ENCODE results near the gene NEK2. TPM values are rescaled to one million over a fixed set of nuclear protein-coding genes. Genes with fewer than 3 reads are reported as not detected.

Gene NEK2
- total and polyA plus RNA-seq, 8 donors = 1.5 to 6.1 (median 4.6) TPM; not detected in 3

- no peaks in the 10 kb centered on the region for H3K36me3 ChIP-seq
- 88 to 93% (median 91%) methylated on average over 6 of the region's 6 CpGs for WGBS, 5 donors
- H3K27ac ChIP-seq = no peak overlapping the region
- intact Hi-C loops (cut with DNase I; ENCODE audit: low total_unique reads) = loop anchor here (10.0 kb wide), 1 partner anchor 68 kb away; no protein-coding TSS in a partner anchor
- H3K9me3 ChIP-seq = no peaks in the 10 kb centered on the region
- H3K4me1 ChIP-seq = peaks cover 0 to 23% (median 13%) of the 10 kb centered on the region in 4 donors
- H3K27me3 ChIP-seq = peaks cover 0 to 10% (median 0%) of the 10 kb centered on the region in 3 donors
- no peak overlapping the region for H3K4me3 ChIP-seq
- TF ChIP-seq POLR2A (IDR thresholded peaks at IDR 0.05) (no peak), EP300 (IDR thresholded peaks at IDR 0.05) (no peak), CTCF (IDR thresholded peaks at IDR 0.05) (no peak), POLR2AphosphoS5 (IDR thresholded peaks at IDR 0.05) (no peak)
- no peak for DNase-seq
Measured at GRCh38 chr1:211652371-211652770, 23.1 kb downstream of the NEK2 start.

DNA sequence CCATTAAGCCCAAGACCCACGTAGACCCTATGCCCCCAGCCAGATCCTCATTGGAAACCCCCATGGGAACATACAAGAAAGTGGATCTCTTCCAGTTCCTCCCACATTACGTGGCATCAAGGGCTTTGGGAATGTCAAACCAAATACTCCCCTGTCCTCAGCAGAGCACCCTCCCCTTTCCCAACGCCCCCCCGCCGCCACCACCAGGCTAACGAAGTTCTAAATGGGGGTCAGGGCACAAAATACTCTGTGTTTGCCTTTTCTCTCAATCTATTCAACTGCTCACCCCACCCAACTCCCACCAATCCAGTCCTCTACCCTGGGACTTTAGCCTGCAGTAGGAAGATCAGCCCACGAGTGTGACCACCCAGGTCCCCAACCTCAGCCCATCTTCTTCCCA, 24.5 kb downstream of the NEK2 start:
- Histone ChIP-seq H3K4me3 (no peak overlapping the region), H3K27ac (no peak overlapping the region), H3K27me3 (peaks cover 0 to 10% (median 0%) of the 10 kb centered on the region in 3 donors), H3K36me3 (no peaks in the 10 kb centered on the region), H3K9me3 (no peaks in the 10 kb centered on the region), H3K4me1 (peaks cover 0 to 23% (median 13%) of the 10 kb centered on the region in 4 donors)
- intact Hi-C loops (cut with DNase I; ENCODE audit: low total_unique reads) = loop anchor here (10.0 kb wide), 1 partner anchor 66 kb away; no protein-coding TSS in a partner anchor
- TF ChIP-seq CTCF (IDR thresholded peaks at IDR 0.05) (no peak), POLR2A (IDR thresholded peaks at IDR 0.05) (no peak)
- 86 to 95% (median 90%) methylated on average over 7 of the region's 7 CpGs for WGBS, 5 donors
- no peak for DNase-seq

DNA sequence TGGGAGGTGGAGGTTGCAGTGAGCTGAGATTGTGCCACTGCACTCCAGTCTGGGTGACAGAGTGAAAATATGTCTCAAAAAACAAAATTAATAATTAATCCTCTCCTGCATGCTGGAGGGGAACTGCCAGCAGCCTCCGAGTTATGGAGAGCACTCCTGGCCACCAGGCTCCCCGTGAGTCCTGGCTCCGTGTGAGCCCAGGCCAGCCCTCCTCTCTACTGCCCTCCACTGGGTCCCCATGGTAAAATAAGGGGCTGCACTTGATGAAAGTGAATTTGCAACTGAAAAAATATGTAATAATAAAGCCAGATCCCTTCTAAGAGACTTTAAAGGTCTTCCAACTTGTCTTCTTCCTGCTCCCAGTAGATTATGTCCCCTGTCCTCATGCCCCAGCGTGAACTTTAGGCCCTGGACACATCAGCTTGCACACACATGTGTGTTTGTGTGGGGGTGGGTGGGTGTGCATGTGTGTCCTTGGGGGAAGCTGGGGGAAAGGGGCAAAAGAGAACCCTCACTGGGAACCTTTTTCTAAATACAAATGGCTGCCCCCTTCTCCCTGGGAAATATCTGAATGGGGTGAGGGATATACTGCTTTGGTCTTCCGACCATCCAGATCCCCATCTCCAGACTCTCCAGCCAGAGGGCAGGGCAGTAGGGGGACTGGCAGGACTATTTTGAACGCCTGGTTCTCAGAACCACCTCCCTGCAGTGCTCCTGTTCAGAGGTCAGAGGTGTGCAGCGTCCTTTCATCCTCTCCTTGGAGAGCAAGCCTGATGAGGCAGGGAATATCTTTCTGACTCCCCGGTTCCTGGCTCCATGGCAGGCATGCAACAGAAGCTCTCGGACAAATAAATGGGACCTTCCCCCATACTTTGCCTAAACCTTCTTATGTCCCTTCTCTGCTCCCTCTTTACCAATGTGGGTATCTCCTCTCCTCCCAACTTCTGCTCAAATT, 26.2 kb downstream of the NEK2 start:
- H3K4me3 ChIP-seq = no peak overlapping the region
- WGBS, 5 donors = 57 to 92% (median 60%) methylated on average over 9 of the region's 9 CpGs
- H3K27me3 ChIP-seq = peaks cover 0 to 3% (median 0%) of the 10 kb centered on the region in 3 donors
- H3K36me3 ChIP-seq = no peaks in the 10 kb centered on the region
- TF ChIP-seq CTCF (IDR thresholded peaks at IDR 0.05) (peak in 3 of 7 experiments; percentile 42 to 48 (median 44)), POLR2AphosphoS5 (IDR thresholded peaks at IDR 0.05) (no peak), POLR2A (IDR thresholded peaks at IDR 0.05) (no peak)
- intact Hi-C loops (cut with DNase I; ENCODE audit: low total_unique reads) = no loop called here
- no peaks in the 10 kb centered on the region for H3K9me3 ChIP-seq
- H3K27ac ChIP-seq = no peak overlapping the region
- H3K4me1 ChIP-seq = peaks cover 0 to 17% (median 8%) of the 10 kb centered on the region in 4 donors
- peak; percentile 68 for DNase-seq

DNA sequence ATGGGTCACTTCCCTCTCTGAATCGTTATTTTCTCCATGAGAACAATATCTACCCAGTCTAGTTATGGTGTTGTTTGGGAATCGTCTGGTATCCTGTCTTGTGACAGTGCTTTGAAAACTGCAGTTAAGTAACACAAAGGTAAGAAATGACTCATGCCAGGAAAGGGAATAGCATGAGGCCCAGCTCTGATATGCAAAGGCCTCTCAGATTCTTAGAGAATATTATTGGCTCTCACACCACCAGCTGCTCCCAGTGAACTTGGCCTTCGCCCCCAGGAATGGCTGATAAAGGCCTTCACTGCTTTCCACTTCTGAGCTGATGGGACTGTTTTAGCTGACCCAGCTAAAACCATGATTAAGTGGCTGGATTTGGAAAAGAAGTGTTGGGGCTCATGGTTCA, 27.1 kb downstream of the NEK2 start:
- Histone ChIP-seq H3K27me3 (no peaks in the 10 kb centered on the region), H3K4me1 (peaks cover 7 to 27% (median 16%) of the 10 kb centered on the region in 4 donors), H3K27ac (peak overlapping the region in 1 of 5 donors; percentile 14), H3K9me3 (no peaks in the 10 kb centered on the region), H3K36me3 (no peaks in the 10 kb centered on the region), H3K4me3 (no peak overlapping the region)
- peak; percentile 43 to 80 for DNase-seq
- intact Hi-C loops (cut with DNase I; ENCODE audit: low total_unique reads) = no loop called here
- TF ChIP-seq EP300 (IDR thresholded peaks at IDR 0.05) (no peak), CTCF (IDR thresholded peaks at IDR 0.05) (no peak), POLR2AphosphoS5 (IDR thresholded peaks at IDR 0.05) (peak in 1 of 3 donors; percentile 44), POLR2A (IDR thresholded peaks at IDR 0.05) (no peak)
- WGBS, 5 donors = 40 to 54% (median 47%) methylated on average over 3 of the region's 3 CpGs
